ENCODE results near the gene SMPD3.

- TF ChIP-seq CSDE1 (IDR thresholded peaks at IDR 0.05) (no peak), CEBPB (tag; IDR thresholded peaks at IDR 0.05) (no peak), CTCF (IDR thresholded peaks at IDR 0.05 in 2 of 3, conservative IDR thresholded peaks at IDR 0.05 in 1 of 3; ENCODE audit: insufficient read depth in 2 of 3, low read depth in 1 of 3, low read length in 3 of 3) (no peak), POLR2AphosphoS5 (IDR thresholded peaks at IDR 0.05; ENCODE audit: control insufficient read depth, insufficient read depth, low read depth, low read length) (no peak), JUND (IDR thresholded peaks at IDR 0.05; ENCODE audit: borderline replicate concordance, low read depth, low read length) (no peak), JUND (tag; IDR thresholded peaks at IDR 0.05; ENCODE audit: borderline replicate concordance, low read depth, low read length) (no peak), FOXJ2 (tag; IDR thresholded peaks at IDR 0.05) (no peak), SRSF7 (optimal IDR thresholded peaks at IDR 0.05; ENCODE audit: low read depth, low read length) (no peak), SP1 (CRISPR knock-in tag; IDR thresholded peaks at IDR 0.05) (no peak), ZNF354B (CRISPR knock-in tag; IDR thresholded peaks at IDR 0.05) (no peak), ZBTB9 (CRISPR knock-in tag; IDR thresholded peaks at IDR 0.05) (no peak), ETV6 (IDR thresholded peaks at IDR 0.05; ENCODE audit: borderline replicate concordance in 1 of 2, low read depth in 2 of 2, low read length in 1 of 2) (no peak), ETV6 (CRISPR knock-in tag; IDR thresholded peaks at IDR 0.05; ENCODE audit: borderline replicate concordance) (no peak), POLR2A (conservative IDR thresholded peaks at IDR 0.05) (no peak), PHF8 (IDR thresholded peaks at IDR 0.05; ENCODE audit: borderline replicate concordance, low read length) (no peak)
Measured at GRCh38 chr16:68460067-68460466, 11.8 kb upstream of the SMPD3 start.
